ENCODE results near the gene EEF1A1.

GRCh38 chr6:73534628-73535027 is 13.8 kb upstream of the EEF1A1 start:
- no peak for TF ChIP-seq POLR2AphosphoS5 (IDR thresholded peaks at IDR 0.05)
- TF ChIP-seq POLR2A (IDR thresholded peaks at IDR 0.05), result no peak
- no peak for TF ChIP-seq CTCF (IDR thresholded peaks at IDR 0.05)

Data from breast epithelium (tissue), 3 donors.